ENCODE measurements around the gene TRIM58.

TRIM58 gene

DNA sequence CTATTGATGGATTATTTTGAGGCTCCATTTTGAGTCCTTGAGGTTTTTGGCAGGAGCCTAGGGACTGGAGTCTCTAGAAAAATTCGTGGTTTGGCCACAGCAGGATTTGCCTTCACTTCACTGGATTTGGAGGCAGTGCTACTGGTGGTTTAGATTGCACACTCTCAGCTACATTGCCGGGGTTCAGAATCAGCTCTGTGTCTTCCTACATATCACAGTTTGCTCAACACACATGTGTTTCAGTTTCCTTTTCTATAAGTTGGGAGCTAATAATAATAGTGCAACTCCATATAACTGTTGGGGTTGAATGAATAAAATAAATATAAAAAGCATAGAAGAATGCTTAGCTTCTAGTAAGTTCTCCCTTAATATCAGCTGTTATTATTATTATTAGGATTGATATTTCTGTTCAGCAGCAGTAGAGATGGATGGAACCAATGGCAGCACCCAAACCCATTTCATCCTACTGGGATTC is 38.2 kb downstream of the TRIM58 start, which contains the start of gene OR2W3:
TSS of gene OR2W3 (plus strand) at position 425 of the 475 bp plus-strand sequence. CDS start at position 425, 0 bp downstream.
- no peak for DNase-seq (ENCODE audit: low read depth)

DNA sequence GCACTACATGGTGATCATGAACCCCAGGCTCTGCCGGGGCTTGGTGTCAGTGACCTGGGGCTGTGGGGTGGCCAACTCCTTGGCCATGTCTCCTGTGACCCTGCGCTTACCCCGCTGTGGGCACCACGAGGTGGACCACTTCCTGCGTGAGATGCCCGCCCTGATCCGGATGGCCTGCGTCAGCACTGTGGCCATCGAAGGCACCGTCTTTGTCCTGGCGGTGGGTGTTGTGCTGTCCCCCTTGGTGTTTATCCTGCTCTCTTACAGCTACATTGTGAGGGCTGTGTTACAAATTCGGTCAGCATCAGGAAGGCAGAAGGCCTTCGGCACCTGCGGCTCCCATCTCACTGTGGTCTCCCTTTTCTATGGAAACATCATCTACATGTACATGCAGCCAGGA is 39.0 kb downstream of the TRIM58 start:
- DNase-seq (ENCODE audit: low read depth) = no peak

DNA sequence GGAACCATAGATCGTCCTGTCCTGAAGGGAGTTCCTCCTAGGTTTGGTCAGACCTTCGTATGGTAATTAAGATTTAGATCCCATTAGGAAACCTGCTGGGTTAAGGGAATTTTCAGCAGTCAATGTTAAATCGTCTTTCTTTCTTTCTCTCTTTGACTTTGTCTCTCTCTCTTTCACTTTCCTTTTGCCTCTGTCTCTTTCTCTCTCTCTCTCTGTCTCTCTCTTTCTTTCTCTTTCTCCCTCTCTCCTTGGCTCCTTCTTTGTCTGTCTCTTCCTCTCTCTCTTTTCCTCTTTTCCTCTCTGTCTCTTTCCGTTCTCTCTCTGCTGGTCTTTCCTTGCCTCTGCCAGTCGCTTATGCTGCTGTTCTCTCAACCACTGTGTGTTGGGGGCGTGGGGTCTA is 47.1 kb downstream of the TRIM58 start:
- DNase-seq (ENCODE audit: low read depth) = no peak

DNA sequence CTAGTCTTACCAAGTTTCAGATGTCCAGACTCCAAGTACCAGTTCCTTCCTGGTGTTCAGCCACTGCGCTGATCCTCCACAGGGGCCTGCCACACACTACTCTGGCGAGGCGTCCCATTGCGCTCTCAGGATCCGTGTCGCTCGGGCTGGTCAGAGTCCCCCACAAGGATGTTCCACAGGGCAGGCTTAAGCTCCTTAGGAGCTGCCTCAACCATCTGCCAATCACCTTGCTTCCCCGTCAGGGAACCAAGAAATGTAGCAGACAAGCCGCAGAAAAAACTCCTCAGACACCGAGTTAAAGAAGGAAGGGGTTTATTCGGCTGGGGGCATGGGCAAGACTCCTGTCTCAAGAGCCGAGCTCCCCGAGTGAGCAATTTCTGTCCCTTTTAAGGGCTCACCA is 48.2 kb downstream of the TRIM58 start:
- DNase-seq (ENCODE audit: low read depth) = no peak

DNA sequence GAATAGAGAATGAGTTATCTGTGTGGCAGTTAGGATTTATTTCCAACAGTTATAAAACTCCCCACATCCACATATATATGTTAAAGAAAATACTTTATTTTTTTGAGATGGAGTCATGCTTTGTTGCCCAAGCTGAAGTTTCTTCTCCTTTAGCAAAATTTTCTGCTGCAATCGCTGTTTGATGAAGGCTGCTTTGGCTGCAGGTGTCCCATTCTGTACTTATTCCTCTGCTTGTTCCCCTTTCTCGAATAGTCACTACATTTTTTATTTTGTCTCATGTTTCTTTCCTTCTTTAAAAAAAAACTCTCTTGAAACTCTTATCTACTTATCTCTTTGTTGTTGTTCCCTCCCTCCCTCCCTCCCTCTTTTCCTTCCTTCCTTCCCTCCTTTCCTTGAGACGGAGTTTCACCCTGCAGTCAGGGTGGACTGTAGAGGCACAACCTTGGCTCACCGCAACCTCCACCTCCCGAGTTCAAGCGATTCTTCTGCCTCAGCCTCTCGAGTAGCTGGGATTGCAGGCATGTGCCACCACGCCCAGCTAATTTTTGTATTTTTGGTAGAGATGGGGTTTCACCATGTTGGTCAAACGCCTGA is 49.0 kb downstream of the TRIM58 start:
- no peak for DNase-seq (ENCODE audit: low read depth)

DNA sequence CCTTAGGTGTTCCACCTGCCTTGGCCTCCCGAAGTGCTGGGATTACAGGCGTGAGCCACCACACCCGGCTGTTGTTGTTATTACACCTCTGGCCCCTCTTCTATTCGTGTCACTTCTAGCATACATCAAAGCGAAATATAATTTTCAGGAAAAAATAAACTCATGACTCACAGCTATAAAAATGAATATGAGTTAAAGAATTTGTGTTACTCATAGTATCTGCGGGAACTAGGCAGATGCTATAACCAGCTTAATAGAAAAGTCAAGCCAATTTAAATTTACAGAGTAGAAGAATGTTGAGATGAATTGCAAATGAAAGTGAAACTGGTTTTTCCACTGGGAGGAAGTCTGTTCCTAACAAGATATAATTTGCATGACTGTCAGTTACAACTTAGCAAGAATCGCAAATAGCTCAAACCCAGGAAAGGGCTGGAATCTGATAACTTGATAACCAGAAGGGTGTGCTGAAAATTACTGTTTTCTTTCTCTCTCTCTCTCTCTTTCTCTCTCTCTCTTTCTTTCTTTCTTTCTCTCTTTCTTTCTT is 49.6 kb downstream of the TRIM58 start:
- peak; percentile 9 for DNase-seq (ENCODE audit: low read depth)

DNA sequence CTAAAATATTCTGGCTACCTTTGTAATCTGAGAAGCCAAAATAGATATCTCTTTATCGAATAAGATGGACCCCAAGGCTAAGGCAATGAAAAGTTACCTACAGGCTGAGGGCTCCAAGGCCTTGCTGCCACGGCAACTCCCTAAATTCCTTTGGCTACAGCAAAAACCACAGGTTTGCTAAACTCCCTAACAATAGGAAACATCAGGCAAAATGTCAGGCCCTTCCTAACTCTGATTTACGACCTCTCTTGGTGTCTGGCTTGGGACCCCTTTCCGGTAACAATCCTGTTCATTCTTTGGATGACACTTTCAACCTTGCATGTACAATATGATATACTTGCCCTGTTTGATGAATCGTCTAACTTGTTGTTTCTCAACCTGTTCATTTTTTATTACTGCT is 51.8 kb downstream of the TRIM58 start:
- DNase-seq (ENCODE audit: low read depth) = no peak

DNA sequence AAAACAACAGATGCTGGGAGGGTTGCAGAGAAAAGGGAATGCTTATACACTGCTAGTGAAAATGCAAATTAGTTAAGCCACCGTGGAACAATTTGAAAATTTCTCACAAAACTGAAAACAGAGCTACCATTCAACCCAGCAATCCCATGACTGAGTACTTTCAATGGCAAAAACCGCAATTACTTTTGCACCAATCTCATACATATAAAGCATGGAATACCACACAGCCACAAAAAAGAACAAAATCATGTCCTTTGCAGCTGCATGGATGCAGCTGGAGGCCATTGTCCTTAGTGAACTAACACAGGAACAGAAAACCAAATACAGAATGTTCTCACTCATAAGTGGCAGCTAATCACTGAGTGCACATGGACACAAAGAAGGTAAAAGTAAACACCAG is 56.8 kb downstream of the TRIM58 start:
- DNase-seq (ENCODE audit: low read depth) = no peak

DNA sequence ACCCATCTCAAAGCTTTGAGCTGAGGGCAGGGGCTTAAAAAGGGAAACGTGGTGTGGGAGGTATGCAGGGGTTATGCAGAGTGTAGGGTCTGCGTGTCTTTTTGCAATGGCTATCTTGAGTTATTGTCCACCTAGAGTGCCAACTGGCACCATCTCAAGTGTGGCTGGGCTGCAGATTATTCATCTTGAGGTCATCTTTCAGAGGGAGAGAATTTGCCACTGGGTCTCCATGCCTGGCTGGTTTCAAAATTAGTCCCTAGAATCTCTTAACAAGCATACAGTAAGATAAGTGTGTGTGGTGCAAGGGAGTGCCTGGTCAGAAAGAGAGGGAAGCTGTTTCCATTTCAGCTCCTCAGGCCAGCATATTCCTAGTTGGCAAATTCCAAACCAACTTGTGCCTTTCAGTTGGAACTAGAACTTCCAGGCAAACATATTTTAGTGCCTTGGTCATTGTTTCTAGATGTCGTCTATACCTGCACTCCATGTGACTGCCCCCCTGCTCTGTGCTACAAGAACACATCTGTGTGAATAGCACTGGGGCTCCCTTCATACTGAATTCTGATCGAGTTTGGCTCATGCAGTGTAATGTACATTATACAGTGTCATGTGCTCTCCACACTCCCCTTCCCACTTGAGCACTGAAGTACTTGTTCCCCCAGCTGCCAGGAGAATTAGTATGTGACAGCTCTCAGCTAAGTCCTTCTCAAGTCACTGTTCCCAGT is 58.1 kb downstream of the TRIM58 start:
- no peak for DNase-seq (ENCODE audit: low read depth)

DNA sequence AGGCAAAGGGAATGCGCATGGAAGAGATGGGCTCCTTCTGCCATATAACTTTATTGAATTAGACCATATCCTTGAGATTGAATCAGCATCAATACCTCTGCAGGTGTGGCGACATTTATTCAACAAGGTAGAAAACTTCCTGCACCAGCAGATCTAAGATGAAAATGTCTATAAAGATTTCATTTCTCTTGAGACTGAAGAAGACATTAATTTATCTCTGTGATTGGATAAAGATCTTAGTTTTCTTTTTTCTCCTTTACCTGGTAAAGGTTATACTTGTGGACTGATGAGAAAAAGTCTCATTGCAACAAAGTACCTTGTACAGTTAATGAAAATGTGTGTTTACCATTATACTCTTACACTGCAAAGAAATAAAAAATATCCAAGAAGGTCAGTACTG is 63.0 kb downstream of the TRIM58 start, which contains the start of gene OR2T8:
TSS of gene OR2T8 (plus strand) at position 301 of the 400 bp plus-strand sequence. CDS start 766 bp downstream, outside the sequence.
- DNase-seq (ENCODE audit: low read depth) = no peak

DNA sequence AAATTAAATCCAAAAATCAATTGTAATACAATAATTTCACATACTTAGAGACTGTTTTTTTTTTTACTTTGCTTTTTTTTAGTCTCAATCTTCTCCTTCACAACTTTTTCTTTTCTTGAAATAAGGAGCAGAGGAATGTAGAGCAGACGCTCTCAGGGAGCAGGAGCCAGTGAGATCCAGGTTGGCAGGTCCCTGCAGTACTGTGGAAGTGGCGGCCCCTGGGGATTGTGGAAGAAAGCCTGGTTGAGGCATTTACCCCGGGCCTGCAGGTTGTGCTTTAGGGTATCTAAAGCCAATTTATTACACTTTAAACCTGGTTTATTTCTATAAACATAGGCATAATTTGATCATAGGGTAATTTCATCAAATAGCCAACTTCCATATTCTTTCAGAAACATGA is 67.0 kb downstream of the TRIM58 start:
- DNase-seq (ENCODE audit: low read depth) = no peak

DNA sequence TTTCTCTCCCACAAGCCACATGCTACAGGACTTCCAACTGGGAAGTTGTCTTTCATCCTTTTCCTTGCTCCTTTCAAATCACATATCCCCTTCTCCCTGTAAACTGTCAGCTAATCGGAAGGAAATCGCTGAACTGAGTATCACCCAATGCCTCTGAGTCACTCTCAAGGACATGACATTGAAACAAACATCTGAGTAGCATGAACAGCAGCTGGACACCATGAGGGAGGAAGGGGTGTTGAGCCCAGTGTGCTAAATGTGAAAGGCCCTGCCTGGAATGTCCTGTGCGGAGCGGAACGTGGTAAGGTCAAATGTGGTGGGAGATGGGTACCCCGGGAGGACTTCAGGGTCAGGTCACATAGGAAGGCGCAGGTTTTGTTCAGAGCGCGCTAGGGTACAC is 67.9 kb downstream of the TRIM58 start, which contains the start of gene OR2AJ1:
TSS of gene OR2AJ1 (plus strand) at position 22 of the 400 bp plus-strand sequence. CDS start 8,880 bp downstream, outside the sequence.
- no peak for DNase-seq (ENCODE audit: low read depth)

Measured in amniotic epithelial cell (primary cell).